ENCODE data around the gene RAB5B.
"Not testable (repeated sequence)": the region's sequence is repeated elsewhere in the genome, so short reads cannot be mapped to it uniquely, and the experiment has no call there.

Gene RAB5B

GRCh38 chr12:55984861-55985260 lies 11.0 kb downstream of the RAB5B start:
- TF ChIP-seq EZH2 (IDR thresholded peaks at IDR 0.05; ENCODE audit: borderline replicate concordance, low read depth, low read length, severe bottlenecking) (no peak), CTCF (IDR thresholded peaks at IDR 0.05; ENCODE audit: borderline replicate concordance, extremely low read depth, low read length, poor library complexity, severe bottlenecking) (no peak)
- no peak overlapping the region for H3K9ac ChIP-seq (ENCODE audit: low read depth, low read length)
- H3K36me3 ChIP-seq (ENCODE audit: insufficient read depth, low read length), result peaks cover 52% of the 10 kb centered on the region
- no peaks in the 10 kb centered on the region for H3K27me3 ChIP-seq (ENCODE audit: insufficient read depth, low read length, poor library complexity)
- no peaks in the 10 kb centered on the region for H3K9me3 ChIP-seq (ENCODE audit: insufficient read depth, low read length, severe bottlenecking)
- H3K27ac ChIP-seq (ENCODE audit: low read length), result no peak overlapping the region
- no peak overlapping the region for H3K4me2 ChIP-seq (ENCODE audit: insufficient read depth, low read length)
- ATAC-seq (ENCODE audit: insufficient read depth, low read depth) (no peak), DNase-seq (no peak)
- no peak overlapping the region for H2AFZ ChIP-seq (ENCODE audit: low read depth, low read length)
- no peaks in the 10 kb centered on the region for H4K20me1 ChIP-seq (ENCODE audit: insufficient read depth, low read length)
- H3K4me3 ChIP-seq (ENCODE audit: low read depth in 1 of 2, low read length in 2 of 2), result no peak overlapping the region
- H3K4me1 ChIP-seq (ENCODE audit: insufficient read depth, low read length), result no peaks in the 10 kb centered on the region
- H3K79me2 ChIP-seq (ENCODE audit: insufficient read depth, low read length), result peaks cover 8% of the 10 kb centered on the region; the same call in 1 of the 2 replicates

GRCh38 chr12:55985341-55985740 lies 11.5 kb downstream of the RAB5B start:
- no peak for ATAC-seq (ENCODE audit: insufficient read depth, low read depth)
- no peak overlapping the region for H3K4me2 ChIP-seq (ENCODE audit: insufficient read depth, low read length)
- no peaks in the 10 kb centered on the region for H3K27me3 ChIP-seq (ENCODE audit: insufficient read depth, low read length, poor library complexity)

GRCh38 chr12:55985976-55986375 lies 12.1 kb downstream of the RAB5B start:
- peaks cover 58% of the 10 kb centered on the region for H3K36me3 ChIP-seq (ENCODE audit: insufficient read depth, low read length)
- H2AFZ ChIP-seq (ENCODE audit: low read depth, low read length); H3K4me2 ChIP-seq (ENCODE audit: insufficient read depth, low read length); H3K27ac ChIP-seq (ENCODE audit: low read length); H3K27me3 ChIP-seq (ENCODE audit: insufficient read depth, low read length, poor library complexity); H4K20me1 ChIP-seq (ENCODE audit: insufficient read depth, low read length); H3K4me3 ChIP-seq (ENCODE audit: low read depth in 1 of 2, low read length in 2 of 2); ATAC-seq (ENCODE audit: insufficient read depth, low read depth); H3K79me2 ChIP-seq (ENCODE audit: insufficient read depth, low read length); H3K4me1 ChIP-seq (ENCODE audit: insufficient read depth, low read length); H3K9me3 ChIP-seq (ENCODE audit: insufficient read depth, low read length, severe bottlenecking); H3K9ac ChIP-seq (ENCODE audit: low read depth, low read length); DNase-seq: not testable (repeated sequence)

More at GRCh38 chr12:55985341-55985740, 11.5 kb downstream of the RAB5B start:
- Histone ChIP-seq H3K9ac (ENCODE audit: low read depth, low read length) (no peak overlapping the region), H3K9me3 (ENCODE audit: insufficient read depth, low read length, severe bottlenecking) (no peaks in the 10 kb centered on the region), H3K4me1 (ENCODE audit: insufficient read depth, low read length) (no peaks in the 10 kb centered on the region), H4K20me1 (ENCODE audit: insufficient read depth, low read length) (no peaks in the 10 kb centered on the region), H2AFZ (ENCODE audit: low read depth, low read length) (no peak overlapping the region), H3K27ac (ENCODE audit: low read length) (no peak overlapping the region), H3K4me3 (ENCODE audit: low read depth in 1 of 2, low read length in 2 of 2) (no peak overlapping the region), H3K36me3 (ENCODE audit: insufficient read depth, low read length) (peaks cover 55% of the 10 kb centered on the region), H3K79me2 (ENCODE audit: insufficient read depth, low read length) (peaks cover 8% of the 10 kb centered on the region; the same call in 1 of the 2 replicates)
- DNase-seq, result no peak
- TF ChIP-seq CTCF (IDR thresholded peaks at IDR 0.05; ENCODE audit: borderline replicate concordance, extremely low read depth, low read length, poor library complexity, severe bottlenecking) (no peak), EZH2 (IDR thresholded peaks at IDR 0.05; ENCODE audit: borderline replicate concordance, low read depth, low read length, severe bottlenecking) (no peak)

- TF ChIP-seq EZH2 (IDR thresholded peaks at IDR 0.05; ENCODE audit: borderline replicate concordance, low read depth, low read length, severe bottlenecking) (no peak), CTCF (IDR thresholded peaks at IDR 0.05; ENCODE audit: borderline replicate concordance, extremely low read depth, low read length, poor library complexity, severe bottlenecking) (no peak)
- Histone ChIP-seq H3K27ac (ENCODE audit: low read length) (no peak overlapping the region), H3K79me2 (ENCODE audit: insufficient read depth, low read length) (no peaks in the 10 kb centered on the region), H2AFZ (ENCODE audit: low read depth, low read length) (no peak overlapping the region), H3K4me3 (ENCODE audit: low read depth in 1 of 2, low read length in 2 of 2) (no peak overlapping the region), H3K9ac (ENCODE audit: low read depth, low read length) (no peak overlapping the region), H3K4me1 (ENCODE audit: insufficient read depth, low read length) (no peaks in the 10 kb centered on the region), H3K36me3 (ENCODE audit: insufficient read depth, low read length) (peaks cover 68% of the 10 kb centered on the region), H3K4me2 (ENCODE audit: insufficient read depth, low read length) (no peak overlapping the region), H4K20me1 (ENCODE audit: insufficient read depth, low read length) (no peaks in the 10 kb centered on the region), H3K9me3 (ENCODE audit: insufficient read depth, low read length, severe bottlenecking) (no peaks in the 10 kb centered on the region), H3K27me3 (ENCODE audit: insufficient read depth, low read length, poor library complexity) (no peaks in the 10 kb centered on the region)
- ATAC-seq (ENCODE audit: insufficient read depth, low read depth) (no peak), DNase-seq (no peak)
Measured at GRCh38 chr12:55991110-55991509, 17.2 kb downstream of the RAB5B start.

All from DND-41 (cell line).